K562 (cell line): ENCODE measurements around the gene RPS6KA4. TPM values are rescaled to one million over a fixed set of nuclear protein-coding genes. Genes with fewer than 3 reads are reported as not detected.

Experiments
- CBX2 ChIP-seq: fragments of 200-600 bp; sonication (generic); IDR thresholded peaks from one replicate; pipeline ENCODE4 v1.6.1; 2012; ENCODE audit warnings: mild to moderate bottlenecking, low read length, inconsistent platforms; ENCODE audit not compliant: insufficient read depth, poor library complexity, severe bottlenecking
- CREB3L1 ChIP-seq: fragments of 450-650 bp; IDR thresholded peaks from 2 replicates; pipeline ENCODE4 v1.6.1; 2014; ENCODE audit warnings: low read depth, mild to moderate bottlenecking, moderate library complexity, borderline replicate concordance
- DLX4 ChIP-seq: fragments of 250-450 bp; sonication (Bioruptor Pico); IDR thresholded peaks from 2 replicates; pipeline ENCODE4 v1.6.1; 2021; ENCODE audit warnings: mild to moderate bottlenecking
- ELF2 ChIP-seq: fragments of 250-450 bp; sonication (Bioruptor Pico); IDR thresholded peaks from 2 replicates; pipeline ENCODE4 v1.5.0; 2021; ENCODE audit warnings: mild to moderate bottlenecking
- FOXM1 ChIP-seq, 2 experiments: fragments of 450-650 bp in 1 of 2; sonication (generic) in 1 of 2; formaldehyde crosslinking in 1 of 2; IDR thresholded peaks; 2 replicates each; pipeline versions ENCODE4 v1.6.1 to v1.9.0; 2017 to 2022; ENCODE audit warnings: low read depth in 2 of 2, mild to moderate bottlenecking in 2 of 2, missing genetic modification reagents in 1 of 2, moderate library complexity in 1 of 2
- HBP1 ChIP-seq: fragments of 450-650 bp; formaldehyde crosslinking; IDR thresholded peaks from 2 replicates; pipeline ENCODE4 v1.4.0; 2022; ENCODE audit warnings: missing genetic modification characterization
- KLF16 ChIP-seq: IDR thresholded peaks from 2 replicates; pipeline ENCODE4 v1.6.1; 2016; ENCODE audit warnings: antibody characterized with exemption
- MEF2A ChIP-seq: IDR thresholded peaks from 2 replicates; pipeline ENCODE4 v1.6.1; 2011; ENCODE audit warnings: low read depth, mild to moderate bottlenecking, low read length, moderate library complexity; ENCODE audit not compliant: control insufficient read depth
- POLR2B ChIP-seq: fragments of 450-650 bp; IDR thresholded peaks from 2 replicates; pipeline ENCODE4 v1.6.1; 2018; ENCODE audit warnings: low read depth; ENCODE audit not compliant: partially characterized antibody
- RBM17 ChIP-seq: fragments of 200-400 bp; formaldehyde crosslinking; IDR thresholded peaks from 2 replicates; pipeline ENCODE4 v1.6.1; 2017; ENCODE audit warnings: low read depth, mild to moderate bottlenecking, low read length, borderline replicate concordance
- SAFB2 ChIP-seq: fragments of 200-400 bp; formaldehyde crosslinking; IDR thresholded peaks from 2 replicates; pipeline ENCODE4 v1.6.1; 2018; ENCODE audit warnings: borderline replicate concordance, low read length, low read depth, moderate library complexity; ENCODE audit not compliant: severe bottlenecking
- SREBF2 ChIP-seq: sonication (generic); formaldehyde crosslinking; IDR thresholded peaks from 2 replicates; pipeline ENCODE4 v1.4.0; 2020; ENCODE audit warnings: mild to moderate bottlenecking, missing genetic modification reagents
- THRAP3 ChIP-seq: fragments of 450-650 bp; IDR thresholded peaks from 2 replicates; pipeline ENCODE4 v1.6.1; 2016; ENCODE audit warnings: mild to moderate bottlenecking, inconsistent platforms, borderline replicate concordance
- USF2 ChIP-seq: sonication (generic); formaldehyde crosslinking; IDR thresholded peaks from 2 replicates; pipeline ENCODE4 v1.5.0; 2020; ENCODE audit warnings: missing genetic modification reagents
- ZBTB9 ChIP-seq: fragments of 450-650 bp; formaldehyde crosslinking; IDR thresholded peaks from 2 replicates; pipeline ENCODE4 v1.4.0; 2020; ENCODE audit warnings: mild to moderate bottlenecking, moderate library complexity
- ZC3H4 ChIP-seq: sonication (generic); formaldehyde crosslinking; IDR thresholded peaks from 2 replicates; pipeline ENCODE4 v1.9.0; 2021; ENCODE audit warnings: missing genetic modification reagents, borderline replicate concordance
- ZNF224 ChIP-seq: sonication (generic); formaldehyde crosslinking; IDR thresholded peaks from 2 replicates; pipeline ENCODE4 v1.8.0; 2022; ENCODE audit warnings: mild to moderate bottlenecking, missing genetic modification reagents
- ZNF280B ChIP-seq: fragments of 250-450 bp; sonication (Bioruptor Pico); IDR thresholded peaks from 2 replicates; pipeline ENCODE4 v1.5.1; 2021; ENCODE audit warnings: mild to moderate bottlenecking
- ZNF324 ChIP-seq: fragments of 250-450 bp; sonication (Bioruptor Pico); IDR thresholded peaks from 2 replicates; pipeline ENCODE4 v1.4.0; 2020; ENCODE audit warnings: mild to moderate bottlenecking
- ZNF584 ChIP-seq: fragments of 200-800 bp; sonication (Bioruptor generic); IDR thresholded peaks from 2 replicates; pipeline ENCODE4 v1.6.1; 2016; ENCODE audit warnings: low read depth, mild to moderate bottlenecking, missing genetic modification characterization, missing compliant biosample characterization
- polyA plus RNA-seq, 8 experiments: library from polyadenylated mRNA; depleted of rRNA in 4 of 8; stranded (reverse) in 5 of 8; unstranded in 3 of 8; fragments of >200 nt; fragmentation: Nextera tagmentation in 2 of 8; fragmentation: Illumina TruSeq in 1 of 8; extraction: Ambion mirVana in 2 of 8; extraction: Trizol in 1 of 8; gene quantifications; 2 replicates each; pipeline versions ENCODE4 v1.2.1 to v1.2.3, GENCODE V29; 2011 to 2014; ENCODE audit warnings: inconsistent platforms in 1 of 8, missing spikeins in 1 of 8
- total RNA-seq, 7 experiments: library from RNA; depleted of rRNA in 6 of 7; stranded (reverse); fragments of >200 nt in 6 of 7; fragmentation: Illumina TruSeq in 2 of 7; extraction: Trizol in 2 of 7; gene quantifications; 2 replicates each; pipeline versions ENCODE4 v1.2.1 to v1.2.3, GENCODE V29; 2011 to 2021; ENCODE audit warnings: low replicate concordance in 1 of 7

The RPS6KA4 gene
- total and polyA plus RNA-seq, 9 of the 15 experiments (the other 6 are each of a cell fraction or from before 2014, with no cell fraction given): 0.15 to 23.8 (median 9.8) TPM

- TF ChIP-seq CREB3L1: no peak
- TF ChIP-seq CBX2: no peak
- TF ChIP-seq DLX4 (CRISPR knock-in tag): no peak
- TF ChIP-seq ZNF584 (CRISPR knock-in tag): peak; percentile 22; the same call in 1 of the 2 replicates
- no peak for TF ChIP-seq HBP1
- 0 out of 2 replicates have a peak, but pooled peaks have one; percentile 3 for TF ChIP-seq ZBTB9
- TF ChIP-seq USF2 (CRISPR knock-in tag): no peak
- no peak for TF ChIP-seq RBM17
- peak; percentile 19 for TF ChIP-seq POLR2B
- TF ChIP-seq SREBF2: no peak
- TF ChIP-seq ZC3H4 (CRISPR knock-in tag): no peak
- no peak for TF ChIP-seq SAFB2
- no peak for TF ChIP-seq FOXM1 (IDR thresholded peaks at IDR 0.05; ENCODE audit: low read depth)
- TF ChIP-seq FOXM1 (CRISPR knock-in tag; IDR thresholded peaks at IDR 0.05; ENCODE audit: low read depth): no peak
- no peak for TF ChIP-seq ZNF324
- no peak for TF ChIP-seq KLF16
- no peak for TF ChIP-seq ZNF280B
- no peak for TF ChIP-seq MEF2A
- no peak for TF ChIP-seq ELF2 (CRISPR knock-in tag)
- TF ChIP-seq ZNF224 (CRISPR knock-in tag): no peak
- no peak for TF ChIP-seq THRAP3
Measured at GRCh38 chr11:64357904-64358535, 942 bp upstream of the RPS6KA4 start (continued).
